ENCODE measurements around the gene PGM5.

DNA sequence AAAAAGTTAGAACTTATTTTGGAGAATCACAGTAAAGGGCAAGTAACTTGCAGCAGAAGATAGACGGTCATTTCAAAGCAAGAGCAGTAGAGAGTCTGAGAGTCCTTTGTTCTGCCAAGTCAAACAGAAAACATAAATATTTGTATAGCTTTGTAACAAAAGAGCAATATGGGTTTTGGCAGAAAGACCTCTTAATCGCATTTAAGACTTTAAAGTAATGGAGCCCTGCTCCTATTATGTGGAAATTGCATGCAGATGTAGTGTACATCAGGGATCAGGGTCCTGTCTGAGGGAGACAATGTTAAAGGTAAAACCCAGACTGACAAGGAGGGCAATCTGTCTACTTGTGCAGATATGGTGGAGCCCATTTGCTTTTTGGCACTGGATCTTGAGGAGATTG, 87.2 kb downstream of the PGM5 start:
- TF ChIP-seq EZH2 (optimal IDR thresholded peaks at IDR 0.05; ENCODE audit: low read depth, low read length), result no peak
- TF ChIP-seq, protein P1, sequence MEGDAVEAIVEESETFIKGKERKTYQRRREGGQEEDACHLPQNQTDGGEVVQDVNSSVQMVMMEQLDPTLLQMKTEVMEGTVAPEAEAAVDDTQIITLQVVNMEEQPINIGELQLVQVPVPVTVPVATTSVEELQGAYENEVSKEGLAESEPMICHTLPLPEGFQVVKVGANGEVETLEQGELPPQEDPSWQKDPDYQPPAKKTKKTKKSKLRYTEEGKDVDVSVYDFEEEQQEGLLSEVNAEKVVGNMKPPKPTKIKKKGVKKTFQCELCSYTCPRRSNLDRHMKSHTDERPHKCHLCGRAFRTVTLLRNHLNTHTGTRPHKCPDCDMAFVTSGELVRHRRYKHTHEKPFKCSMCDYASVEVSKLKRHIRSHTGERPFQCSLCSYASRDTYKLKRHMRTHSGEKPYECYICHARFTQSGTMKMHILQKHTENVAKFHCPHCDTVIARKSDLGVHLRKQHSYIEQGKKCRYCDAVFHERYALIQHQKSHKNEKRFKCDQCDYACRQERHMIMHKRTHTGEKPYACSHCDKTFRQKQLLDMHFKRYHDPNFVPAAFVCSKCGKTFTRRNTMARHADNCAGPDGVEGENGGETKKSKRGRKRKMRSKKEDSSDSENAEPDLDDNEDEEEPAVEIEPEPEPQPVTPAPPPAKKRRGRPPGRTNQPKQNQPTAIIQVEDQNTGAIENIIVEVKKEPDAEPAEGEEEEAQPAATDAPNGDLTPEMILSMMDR (IDR thresholded peaks at IDR 0.05; ENCODE audit: low read length), result no peak

All from MM.1S (cell line).